ENCODE measurements around the gene HCFC1. TPM values are rescaled to one million over a fixed set of nuclear protein-coding genes. Genes with fewer than 3 reads are reported as not detected.

Gene HCFC1
- total and polyA plus RNA-seq, 7 donors = 7.4 to 57.3 (median 25.8) TPM

DNA sequence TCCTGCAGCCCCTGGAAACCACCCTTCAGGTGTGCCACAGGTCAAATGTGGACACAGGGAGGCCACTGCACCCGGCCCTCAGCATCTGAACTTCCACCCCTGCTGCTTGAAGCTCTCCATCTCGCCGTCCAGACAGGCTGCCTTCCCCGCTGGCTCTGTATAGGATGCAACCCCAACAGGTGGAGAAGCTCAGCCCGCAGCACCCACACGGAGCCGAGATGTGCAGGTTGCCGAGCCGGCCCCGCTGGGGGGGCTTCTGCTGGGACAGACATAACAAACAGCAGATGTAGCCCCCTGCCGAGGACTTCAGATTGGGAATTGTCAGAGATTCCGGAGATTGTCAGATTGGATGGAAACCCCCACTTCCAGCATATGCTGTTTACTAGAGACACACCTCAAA lies 21.5 kb upstream of the HCFC1 start:
- WGBS, 2 donors = 82 to 91% methylated on average over 12 of the region's 12 CpGs
- no peak for DNase-seq
- Histone ChIP-seq H3K4me3 (no peak overlapping the region), H3K36me3 (no peaks in the 10 kb centered on the region), H3K27me3 (no peaks in the 10 kb centered on the region), H3K27ac (no peak overlapping the region), H3K9me3 (no peaks in the 10 kb centered on the region), H3K4me1 (no peaks in the 10 kb centered on the region)
- intact Hi-C loops (cut with DNase I) = no loop called here
- TF ChIP-seq, protein P1, sequence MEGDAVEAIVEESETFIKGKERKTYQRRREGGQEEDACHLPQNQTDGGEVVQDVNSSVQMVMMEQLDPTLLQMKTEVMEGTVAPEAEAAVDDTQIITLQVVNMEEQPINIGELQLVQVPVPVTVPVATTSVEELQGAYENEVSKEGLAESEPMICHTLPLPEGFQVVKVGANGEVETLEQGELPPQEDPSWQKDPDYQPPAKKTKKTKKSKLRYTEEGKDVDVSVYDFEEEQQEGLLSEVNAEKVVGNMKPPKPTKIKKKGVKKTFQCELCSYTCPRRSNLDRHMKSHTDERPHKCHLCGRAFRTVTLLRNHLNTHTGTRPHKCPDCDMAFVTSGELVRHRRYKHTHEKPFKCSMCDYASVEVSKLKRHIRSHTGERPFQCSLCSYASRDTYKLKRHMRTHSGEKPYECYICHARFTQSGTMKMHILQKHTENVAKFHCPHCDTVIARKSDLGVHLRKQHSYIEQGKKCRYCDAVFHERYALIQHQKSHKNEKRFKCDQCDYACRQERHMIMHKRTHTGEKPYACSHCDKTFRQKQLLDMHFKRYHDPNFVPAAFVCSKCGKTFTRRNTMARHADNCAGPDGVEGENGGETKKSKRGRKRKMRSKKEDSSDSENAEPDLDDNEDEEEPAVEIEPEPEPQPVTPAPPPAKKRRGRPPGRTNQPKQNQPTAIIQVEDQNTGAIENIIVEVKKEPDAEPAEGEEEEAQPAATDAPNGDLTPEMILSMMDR (IDR thresholded peaks at IDR 0.05) = no peak
- TF ChIP-seq POLR2AphosphoS5 (IDR thresholded peaks at IDR 0.05) = no peak

DNA sequence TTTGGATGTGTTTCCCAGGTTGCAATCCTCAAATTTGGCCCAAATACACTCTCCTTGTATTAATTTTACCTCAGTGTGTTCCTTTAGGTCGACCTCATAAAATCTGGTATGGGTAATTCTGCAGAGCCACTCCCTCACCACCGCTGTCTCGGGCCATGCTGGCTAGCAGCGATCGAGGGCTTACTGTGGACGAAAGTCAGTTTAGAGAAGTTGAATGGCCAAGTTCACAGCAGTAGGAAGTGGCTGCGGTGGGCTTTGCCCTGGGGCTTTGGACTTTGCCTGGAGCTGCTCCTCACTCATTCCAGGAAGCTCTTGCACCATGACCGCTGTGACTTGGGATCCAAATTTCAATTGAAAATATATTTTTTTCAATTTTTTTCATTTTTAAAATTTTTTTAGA lies 20.6 kb upstream of the HCFC1 start:
- no peak for DNase-seq
- TF ChIP-seq EP300 (IDR thresholded peaks at IDR 0.05) (no peak), POLR2A (IDR thresholded peaks at IDR 0.05) (no peak), POLR2AphosphoS5 (IDR thresholded peaks at IDR 0.05) (no peak)
- TF ChIP-seq, protein P1 (IDR thresholded peaks at IDR 0.05) = no peak
- intact Hi-C loops (cut with DNase I) = no loop called here
- Histone ChIP-seq H3K4me1 (no peaks in the 10 kb centered on the region), H3K4me3 (no peak overlapping the region), H3K36me3 (no peaks in the 10 kb centered on the region), H3K9me3 (no peaks in the 10 kb centered on the region), H3K27me3 (no peaks in the 10 kb centered on the region), H3K27ac (no peak overlapping the region)
- WGBS, 2 donors = 83 to 85% methylated on average over 8 of the region's 8 CpGs

DNA sequence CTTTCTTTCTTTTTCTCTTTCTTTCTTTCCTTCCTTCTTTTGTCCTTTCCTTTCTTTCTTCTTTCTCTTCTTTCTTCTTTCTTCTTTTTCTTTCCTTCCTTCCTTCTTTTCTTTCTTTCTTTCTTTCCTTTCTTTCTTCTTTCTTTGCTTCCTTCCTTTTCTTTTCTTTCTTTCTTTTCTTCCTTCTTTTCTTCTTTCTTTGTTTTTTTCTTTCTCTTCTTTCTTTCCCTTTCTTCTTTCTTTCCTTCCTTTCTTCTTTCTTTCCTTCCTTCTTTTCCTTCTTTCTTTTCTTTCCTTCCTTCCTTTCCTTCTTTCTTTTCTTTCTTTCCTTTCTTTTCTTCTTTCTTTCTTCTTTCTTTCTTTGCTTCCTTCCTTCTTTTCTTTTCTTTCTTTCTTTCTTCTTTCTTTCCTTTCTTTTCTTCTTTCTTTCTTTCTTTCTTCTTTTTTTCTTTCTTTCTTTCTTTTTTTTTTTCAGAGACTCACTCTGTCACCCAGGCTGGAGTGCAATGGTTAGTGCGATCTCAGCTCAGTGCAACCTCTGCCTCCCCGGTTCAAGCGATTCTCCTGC lies 19.5 kb upstream of the HCFC1 start:
- Histone ChIP-seq H3K9me3 (no peaks in the 10 kb centered on the region), H3K27ac (no peak overlapping the region), H3K27me3 (no peaks in the 10 kb centered on the region), H3K4me1 (no peaks in the 10 kb centered on the region), H3K36me3 (no peaks in the 10 kb centered on the region), H3K4me3 (no peak overlapping the region)
- intact Hi-C loops (cut with DNase I) = no loop called here
- no peak for DNase-seq
- 96 to 97% methylated on average over 3 of the region's 3 CpGs for WGBS, 2 donors
- TF ChIP-seq EP300 (IDR thresholded peaks at IDR 0.05) (no peak), POLR2AphosphoS5 (IDR thresholded peaks at IDR 0.05) (no peak), POLR2A (IDR thresholded peaks at IDR 0.05) (no peak)
- TF ChIP-seq, protein P1 (IDR thresholded peaks at IDR 0.05) = no peak

DNA sequence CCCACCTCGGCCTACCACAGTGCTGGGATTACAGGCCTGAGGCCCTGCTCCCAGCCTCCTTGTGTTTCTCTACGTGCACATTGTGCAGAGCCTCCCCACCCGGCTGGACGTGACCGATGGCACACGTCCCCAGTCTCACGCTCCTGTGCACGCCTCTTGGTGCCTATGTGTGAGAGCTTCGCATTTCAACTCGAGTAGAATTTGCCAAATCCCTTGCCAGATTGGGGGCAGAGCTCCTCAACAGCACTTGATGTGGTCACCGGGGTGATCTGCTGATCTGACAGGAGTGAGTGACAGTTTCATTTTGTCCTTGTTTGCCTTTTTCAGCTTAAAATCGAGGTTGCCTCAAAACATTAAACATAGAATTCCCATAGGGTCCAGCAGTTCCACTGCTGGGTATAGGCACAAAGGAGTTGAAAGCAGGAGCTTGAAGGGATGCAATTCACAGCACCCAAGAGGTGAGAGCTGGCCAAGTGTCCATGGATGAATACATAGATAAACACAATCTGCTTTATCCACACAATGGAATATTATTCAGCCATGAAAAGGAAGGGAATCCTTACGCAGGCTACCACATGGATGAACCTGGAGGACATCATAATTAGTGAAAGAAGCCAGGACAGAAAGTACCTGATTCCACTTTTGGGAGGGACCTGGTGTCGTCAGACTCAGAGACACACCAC lies 18.5 kb upstream of the HCFC1 start:
- intact Hi-C loops (cut with DNase I) = no loop called here
- no peak overlapping the region for H3K27ac ChIP-seq
- H3K4me1 ChIP-seq = no peaks in the 10 kb centered on the region
- no peaks in the 10 kb centered on the region for H3K36me3 ChIP-seq
- no peak for DNase-seq
- 82 to 93% methylated on average over 14 of the region's 14 CpGs for WGBS, 2 donors
- H3K4me3 ChIP-seq = no peak overlapping the region
- TF ChIP-seq EP300 (IDR thresholded peaks at IDR 0.05) = no peak
- TF ChIP-seq, protein P1 (IDR thresholded peaks at IDR 0.05) = no peak
- no peak for TF ChIP-seq POLR2AphosphoS5 (IDR thresholded peaks at IDR 0.05)
- TF ChIP-seq POLR2A (IDR thresholded peaks at IDR 0.05) = no peak
- H3K9me3 ChIP-seq = no peaks in the 10 kb centered on the region
- H3K27me3 ChIP-seq = no peaks in the 10 kb centered on the region

DNA sequence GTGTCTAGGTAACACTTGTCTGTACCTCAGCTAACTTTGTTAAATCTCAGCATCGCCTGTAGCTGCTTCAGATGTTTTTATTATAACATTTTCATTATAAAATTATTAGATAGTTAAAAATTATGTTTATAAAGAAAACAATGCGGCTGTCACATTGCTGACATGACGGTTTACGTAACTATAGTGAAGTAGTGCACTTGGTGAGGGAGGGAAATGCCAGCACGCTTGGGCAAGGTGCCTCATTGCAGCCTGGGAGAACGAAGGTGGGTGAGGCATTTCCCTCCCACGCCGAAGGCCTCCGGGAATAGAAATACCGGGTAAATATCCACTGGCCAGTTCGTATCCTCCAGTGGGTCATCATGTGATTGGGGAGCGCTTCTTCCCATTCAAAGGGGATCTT lies 16.9 kb upstream of the HCFC1 start:
- TF ChIP-seq POLR2A (IDR thresholded peaks at IDR 0.05) (no peak), EP300 (IDR thresholded peaks at IDR 0.05) (no peak), POLR2AphosphoS5 (IDR thresholded peaks at IDR 0.05) (no peak)
- TF ChIP-seq, protein P1 (IDR thresholded peaks at IDR 0.05) = no peak
- no peaks in the 10 kb centered on the region for H3K9me3 ChIP-seq
- DNase-seq = no peak
- no peak overlapping the region for H3K27ac ChIP-seq
- H3K4me3 ChIP-seq = no peak overlapping the region
- H3K4me1 ChIP-seq = no peaks in the 10 kb centered on the region
- intact Hi-C loops (cut with DNase I) = no loop called here
- no peaks in the 10 kb centered on the region for H3K27me3 ChIP-seq
- WGBS, 2 donors = 93% methylated on average over 12 of the region's 12 CpGs
- H3K36me3 ChIP-seq = no peaks in the 10 kb centered on the region
